Ramos (cell line): Measurements from ENCODE around the gene FAAP20.

Experiments used
- in situ Hi-C: fragments of 300-500 bp; cut with MboI; formaldehyde crosslinking; loops from one replicate; pipeline ENCODE4 v1.14.3; 2022; ENCODE audit warnings: low sequenced_read_pairs; ENCODE audit not compliant: unreplicated experiment

Gene FAAP20

DNA sequence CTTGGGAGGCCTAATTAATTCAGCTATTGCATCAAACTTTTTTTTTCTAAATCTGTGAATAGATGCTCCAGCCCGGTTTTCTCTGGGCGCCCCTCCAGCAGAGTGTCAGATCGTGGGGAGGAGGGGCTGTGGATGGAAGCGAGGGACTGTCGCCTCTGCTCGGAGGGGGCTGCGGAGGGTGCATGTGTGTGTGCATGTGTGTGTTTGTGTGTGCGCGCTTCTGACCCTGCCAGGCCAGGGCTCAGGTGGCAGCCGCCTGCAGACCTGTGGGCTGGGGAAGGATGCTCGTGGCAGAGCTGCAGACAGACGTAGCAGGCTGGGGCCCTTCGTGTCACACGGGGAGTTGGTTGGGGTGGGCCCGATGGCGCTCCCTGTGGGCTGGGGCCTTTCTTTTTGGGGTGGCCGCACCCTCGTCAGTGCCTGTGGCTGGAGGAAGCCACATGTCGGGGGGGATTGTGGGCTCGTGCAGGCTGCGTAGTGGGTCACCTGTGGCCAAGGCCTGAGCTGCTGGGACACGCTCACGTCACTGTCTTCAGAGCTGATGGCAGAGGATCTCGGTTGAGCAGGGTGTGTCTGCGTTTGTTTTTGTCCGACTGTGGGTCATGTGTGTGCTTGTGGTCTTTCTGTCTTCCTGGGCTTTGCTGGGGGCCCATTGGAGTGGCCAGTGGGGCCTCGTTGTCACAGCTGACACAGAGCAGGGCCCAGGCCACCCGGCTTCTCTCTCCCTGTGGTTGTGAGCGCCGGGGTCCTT, 36.4 kb upstream of the FAAP20 start:
- in situ Hi-C loops, result no loop called here

- in situ Hi-C loops, result no loop called here
Observed at GRCh38 chr1:2229911-2230731, 35.5 kb upstream of the FAAP20 start.

DNA sequence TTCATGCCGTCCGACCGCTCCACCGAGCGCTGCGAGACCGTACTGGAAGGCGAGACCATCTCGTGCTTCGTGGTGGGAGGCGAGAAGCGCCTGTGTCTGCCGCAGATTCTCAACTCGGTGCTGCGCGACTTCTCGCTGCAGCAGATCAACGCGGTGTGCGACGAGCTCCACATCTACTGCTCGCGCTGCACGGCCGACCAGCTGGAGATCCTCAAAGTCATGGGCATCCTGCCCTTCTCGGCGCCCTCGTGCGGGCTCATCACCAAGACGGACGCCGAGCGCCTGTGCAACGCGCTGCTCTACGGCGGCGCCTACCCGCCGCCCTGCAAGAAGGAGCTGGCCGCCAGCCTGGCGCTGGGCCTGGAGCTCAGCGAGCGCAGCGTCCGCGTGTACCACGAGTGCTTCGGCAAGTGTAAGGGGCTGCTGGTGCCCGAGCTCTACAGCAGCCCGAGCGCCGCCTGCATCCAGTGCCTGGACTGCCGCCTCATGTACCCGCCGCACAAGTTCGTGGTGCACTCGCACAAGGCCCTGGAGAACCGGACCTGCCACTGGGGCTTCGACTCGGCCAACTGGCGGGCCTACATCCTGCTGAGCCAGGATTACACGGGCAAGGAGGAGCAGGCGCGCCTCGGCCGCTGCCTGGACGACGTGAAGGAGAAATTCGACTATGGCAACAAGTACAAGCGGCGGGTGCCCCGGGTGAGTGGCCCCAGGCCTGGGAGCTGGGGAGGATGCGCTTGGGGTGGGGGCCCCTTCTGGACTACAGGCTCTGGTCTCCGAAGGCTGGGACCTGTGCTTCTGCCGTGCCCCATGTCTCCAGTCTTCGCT, 34.7 kb upstream of the FAAP20 start:
- in situ Hi-C loops, result no loop called here

DNA sequence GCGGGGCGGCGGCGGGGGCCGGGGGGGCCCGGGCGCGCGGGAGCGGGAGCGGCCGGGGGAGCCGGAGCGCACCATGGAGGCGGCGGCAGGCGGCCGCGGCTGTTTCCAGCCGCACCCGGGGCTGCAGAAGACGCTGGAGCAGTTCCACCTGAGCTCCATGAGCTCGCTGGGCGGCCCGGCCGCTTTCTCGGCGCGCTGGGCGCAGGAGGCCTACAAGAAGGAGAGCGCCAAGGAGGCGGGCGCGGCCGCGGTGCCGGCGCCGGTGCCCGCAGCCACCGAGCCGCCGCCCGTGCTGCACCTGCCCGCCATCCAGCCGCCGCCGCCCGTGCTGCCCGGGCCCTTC, 34.1 kb upstream of the FAAP20 start:
- in situ Hi-C loops, result no loop called here

DNA sequence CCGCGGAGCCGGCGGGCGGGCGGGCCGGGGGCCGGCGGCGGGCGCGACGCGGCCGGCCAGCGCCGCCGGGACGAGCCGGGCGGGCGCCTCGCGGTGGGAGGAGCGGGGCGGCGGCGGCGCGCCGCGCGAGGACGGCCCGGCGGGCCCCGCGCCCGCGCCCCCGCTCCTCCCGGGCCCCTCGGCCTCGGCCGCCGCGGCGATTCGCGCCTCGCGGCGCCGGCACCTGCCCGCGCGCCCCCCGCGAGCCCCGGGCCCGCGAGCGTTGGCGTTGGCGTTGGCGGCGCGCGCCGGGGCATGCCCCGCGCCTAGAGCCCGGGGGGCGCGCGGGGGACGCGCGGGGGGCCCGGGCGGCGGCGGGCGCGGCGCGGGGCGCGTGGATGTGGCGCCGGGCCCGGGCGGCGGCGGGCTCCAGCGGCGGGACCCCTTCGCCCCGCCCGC, 33.6 kb upstream of the FAAP20 start, which contains the start of gene SKI:
SKI (plus strand) TSS at position 163 of the 438 bp plus-strand sequence. CDS start 448 bp downstream, outside the sequence.
- in situ Hi-C loops, result no loop called here

DNA sequence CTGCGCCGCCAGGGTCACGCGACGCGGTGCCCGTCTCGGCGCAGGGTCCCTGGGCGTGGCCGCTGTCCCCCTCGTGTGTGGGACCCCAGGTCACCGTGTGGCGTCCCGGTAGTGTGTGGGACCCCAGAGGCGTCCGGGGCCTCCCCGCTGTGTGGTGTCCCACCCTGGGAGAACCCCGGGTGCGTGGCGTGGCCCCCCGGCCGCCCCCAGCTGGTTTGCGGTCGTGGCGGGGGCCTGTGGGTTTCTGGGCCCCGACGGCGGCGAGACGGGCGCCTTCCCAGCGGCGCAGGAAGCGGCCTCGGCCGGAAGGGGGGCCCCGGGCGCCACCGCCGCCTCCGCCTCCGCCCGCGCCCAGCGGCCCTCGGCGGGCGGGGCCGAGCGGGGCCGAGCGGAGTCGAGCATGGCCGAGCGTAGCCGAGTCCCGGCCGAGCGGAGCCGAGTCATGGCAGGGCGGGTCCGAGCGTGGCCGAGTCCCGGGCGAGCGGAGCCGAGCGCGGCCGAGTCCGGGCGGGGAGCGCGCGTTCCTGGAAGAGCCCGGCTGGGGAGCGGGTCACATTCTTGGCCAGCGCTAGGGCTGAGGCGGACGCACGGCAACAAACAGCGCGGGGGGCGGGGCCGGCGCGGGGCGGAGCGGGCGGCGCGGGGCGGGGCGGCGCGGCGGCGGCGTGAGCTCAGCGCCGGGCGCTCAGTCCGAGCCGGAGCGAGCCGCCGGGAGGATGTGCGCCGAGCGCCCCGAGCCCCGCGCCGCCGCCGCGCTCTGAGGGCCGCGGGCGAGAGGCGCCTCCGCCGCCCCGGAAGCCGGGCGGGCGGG, 33.0 kb upstream of the FAAP20 start:
- in situ Hi-C loops, result no loop called here

- in situ Hi-C loops, result no loop called here
Observed at GRCh38 chr1:2226525-2227345, 32.2 kb upstream of the FAAP20 start.

GRCh38 chr1:2224631-2225428, 30.3 kb upstream of the FAAP20 start:
- in situ Hi-C loops, result no loop called here

DNA sequence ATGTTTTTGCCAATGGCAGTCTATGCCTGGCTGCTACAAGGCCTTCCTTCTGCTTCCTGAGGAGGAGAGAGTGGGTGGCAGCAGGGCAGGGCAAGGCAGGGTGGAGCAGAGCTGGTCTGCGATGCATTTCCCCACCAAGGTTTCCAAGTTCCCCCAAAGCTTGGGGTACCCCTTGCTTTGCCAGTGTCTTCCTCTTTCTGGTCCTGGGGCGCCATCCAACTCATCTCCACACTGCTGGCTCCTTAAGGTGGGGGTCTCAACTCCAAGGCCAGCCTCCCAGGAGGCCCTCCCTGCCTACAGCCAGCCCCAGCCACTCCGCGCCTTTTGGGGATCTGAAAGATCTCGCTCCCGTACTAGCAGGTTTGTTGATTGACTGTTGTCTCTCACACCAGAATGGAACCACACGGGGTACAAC, 29.6 kb upstream of the FAAP20 start:
- in situ Hi-C loops, result no loop called here

GRCh38 chr1:2221271-2221670, 26.7 kb upstream of the FAAP20 start:
- in situ Hi-C loops, result no loop called here

DNA sequence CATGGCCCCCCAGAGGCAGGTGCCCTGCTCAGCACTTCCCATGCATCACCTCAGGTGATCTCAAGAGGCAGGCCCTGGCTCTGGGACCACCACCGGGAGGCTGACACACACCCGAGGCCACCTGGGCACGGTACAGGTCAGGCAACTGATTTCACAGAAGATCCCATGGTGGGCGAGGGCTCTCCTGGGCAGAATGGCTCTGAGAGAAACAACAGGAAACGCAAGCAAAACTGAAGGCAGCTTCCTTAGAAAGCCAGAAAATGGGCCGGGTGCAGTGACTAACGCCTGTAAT, 22.1 kb upstream of the FAAP20 start:
- in situ Hi-C loops, result no loop called here

DNA sequence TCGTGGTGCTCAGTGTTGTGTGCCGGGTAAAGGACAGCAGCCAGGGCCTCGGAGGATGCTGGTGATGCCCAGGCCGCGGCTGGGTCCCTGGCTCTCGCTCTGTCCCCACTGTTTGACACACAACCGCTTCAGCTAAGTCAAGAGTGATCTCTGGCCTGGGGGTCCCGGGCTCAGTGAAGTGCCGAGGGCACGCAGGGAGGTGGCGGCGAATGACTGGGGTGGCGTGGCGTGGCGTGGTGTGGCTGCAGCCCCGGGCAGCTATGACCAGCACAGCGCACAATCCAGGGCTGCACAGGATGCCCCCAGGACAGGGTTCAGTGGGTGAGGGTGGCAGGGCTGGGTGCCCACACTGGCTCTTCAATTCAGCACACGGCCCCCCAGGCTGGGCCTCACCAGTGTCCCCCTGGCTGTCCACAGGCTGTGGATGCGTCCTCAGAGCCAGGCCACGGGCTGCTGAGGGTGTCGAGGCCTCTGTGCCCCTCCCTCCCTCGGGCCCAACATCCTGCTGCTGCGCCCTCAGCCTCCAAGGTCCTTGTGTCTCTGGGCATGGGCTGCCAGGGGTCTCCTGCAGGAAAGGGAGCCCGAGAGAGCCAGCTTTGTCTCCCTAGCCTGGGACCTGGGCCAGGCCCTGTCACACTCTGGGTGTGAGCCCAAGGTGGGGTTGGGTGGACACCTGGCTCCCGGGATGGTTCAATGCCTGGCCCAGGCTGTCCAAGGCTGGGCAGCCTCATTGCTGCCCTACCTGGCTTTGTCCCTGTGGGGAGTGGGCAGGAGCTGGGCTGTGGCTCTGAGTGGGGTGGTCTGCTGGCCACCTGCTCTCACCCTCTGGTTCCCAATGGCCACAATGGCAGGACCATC, 21.6 kb upstream of the FAAP20 start:
- in situ Hi-C loops, result no loop called here

- in situ Hi-C loops, result no loop called here
Observed at GRCh38 chr1:2215329-2215728, 20.8 kb upstream of the FAAP20 start.

DNA sequence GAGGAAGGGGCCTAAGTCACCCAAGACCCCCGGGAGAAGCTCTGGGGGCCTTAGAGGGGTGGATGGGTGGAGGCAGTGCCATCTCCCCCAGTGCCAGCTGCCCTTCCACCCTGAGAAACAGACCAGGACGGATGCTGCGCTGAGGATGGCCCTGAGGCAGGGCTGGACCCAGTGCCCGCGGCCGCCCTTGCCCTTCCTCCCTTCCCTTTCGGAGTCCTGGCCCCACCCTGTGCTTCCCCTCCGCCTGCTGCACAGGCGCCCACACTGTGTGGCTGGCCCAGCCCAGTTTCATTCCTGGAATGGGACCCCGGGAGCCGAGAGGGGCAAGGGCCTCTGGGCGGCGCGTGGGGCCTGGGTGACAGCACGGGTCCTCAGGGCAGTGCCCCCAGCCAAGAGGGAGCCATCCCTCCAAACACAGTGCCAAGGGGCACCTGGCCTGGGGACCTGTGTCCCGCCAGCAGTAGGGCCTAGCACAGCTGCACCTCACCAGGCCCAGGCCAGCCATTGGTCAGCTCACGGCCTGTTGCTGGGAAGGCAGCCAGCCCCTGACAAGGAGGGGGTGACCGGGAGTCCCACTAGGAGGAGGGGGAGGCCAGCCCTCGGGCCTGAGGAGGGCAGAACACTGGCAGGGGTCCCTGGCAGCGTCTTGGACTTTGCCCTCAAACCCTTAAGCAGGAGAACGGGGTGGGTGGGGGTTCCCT, 20.1 kb upstream of the FAAP20 start:
- in situ Hi-C loops, result no loop called here

- in situ Hi-C loops, result no loop called here
Observed at GRCh38 chr1:2213576-2214505, 19.3 kb upstream of the FAAP20 start.
